Measurements from ENCODE around the gene CACNB3.
"Not testable (repeated sequence)": the region's sequence is repeated elsewhere in the genome, so short reads cannot be mapped to it uniquely, and the experiment has no call there.

CACNB3 gene

DNA sequence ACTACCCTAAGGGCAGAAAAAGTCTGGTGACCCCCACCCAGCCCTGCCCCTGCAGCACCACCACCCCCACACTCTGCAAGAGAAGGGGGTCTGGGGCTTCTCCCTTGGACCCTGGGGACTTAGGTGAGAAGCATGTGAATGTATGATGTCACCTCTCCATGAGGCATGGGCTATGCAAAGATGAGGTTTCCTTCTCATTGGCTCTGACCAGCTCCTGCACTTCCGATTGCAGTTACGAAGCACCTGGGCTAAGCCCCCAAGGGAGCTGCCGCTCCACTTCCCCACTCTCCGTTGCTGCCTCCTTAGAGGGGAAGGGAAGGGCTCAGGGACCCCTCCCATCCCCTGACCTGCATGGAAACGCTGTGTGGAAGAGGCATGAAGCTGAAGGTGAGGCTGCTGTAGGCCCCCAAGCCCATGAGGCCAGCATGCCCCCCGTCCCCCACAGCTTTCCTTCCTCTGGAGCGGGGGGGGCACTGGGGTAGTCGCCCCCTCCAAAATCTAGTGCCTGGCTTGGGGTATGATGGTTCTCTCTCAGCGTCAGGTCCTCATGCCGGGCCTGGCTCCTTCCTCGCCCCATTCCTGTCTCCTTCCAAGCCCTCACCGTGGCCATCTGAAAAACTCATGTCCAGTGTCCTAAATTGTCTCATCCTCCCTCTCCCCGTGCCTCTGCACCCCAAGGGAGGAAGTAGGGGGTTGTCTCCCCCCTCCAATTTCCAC, 39.1 kb downstream of the CACNB3 start:
- DNase-seq: no peak

DNA sequence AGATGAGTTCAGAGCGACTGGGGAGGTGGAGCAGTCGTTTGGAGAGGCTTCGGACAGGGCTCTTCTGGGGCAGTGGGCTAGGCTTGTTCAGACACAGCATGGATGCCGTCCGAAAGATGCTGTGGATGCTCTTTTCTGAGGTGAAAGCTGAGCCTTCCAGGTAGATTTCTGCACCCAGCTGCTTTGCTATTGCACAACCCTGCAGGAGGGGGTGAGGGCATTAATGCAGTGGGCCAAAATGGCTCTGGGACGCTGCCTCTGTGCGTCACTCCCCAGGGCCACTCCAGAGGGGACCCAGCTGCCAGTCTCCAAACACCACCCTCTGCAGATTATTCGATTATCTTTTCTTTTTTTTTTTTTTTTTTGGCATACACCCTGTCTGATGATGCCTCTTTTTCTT, 39.7 kb downstream of the CACNB3 start:
- DNase-seq: no peak

- no peak for DNase-seq
Measured at GRCh38 chr12:48859607-48860006, 41.3 kb downstream of the CACNB3 start.

GRCh38 chr12:48860236-48860635, 41.9 kb downstream of the CACNB3 start:
- DNase-seq: not testable (repeated sequence)

GRCh38 chr12:48861111-48861510, 42.8 kb downstream of the CACNB3 start:
- no peak for DNase-seq

DNA sequence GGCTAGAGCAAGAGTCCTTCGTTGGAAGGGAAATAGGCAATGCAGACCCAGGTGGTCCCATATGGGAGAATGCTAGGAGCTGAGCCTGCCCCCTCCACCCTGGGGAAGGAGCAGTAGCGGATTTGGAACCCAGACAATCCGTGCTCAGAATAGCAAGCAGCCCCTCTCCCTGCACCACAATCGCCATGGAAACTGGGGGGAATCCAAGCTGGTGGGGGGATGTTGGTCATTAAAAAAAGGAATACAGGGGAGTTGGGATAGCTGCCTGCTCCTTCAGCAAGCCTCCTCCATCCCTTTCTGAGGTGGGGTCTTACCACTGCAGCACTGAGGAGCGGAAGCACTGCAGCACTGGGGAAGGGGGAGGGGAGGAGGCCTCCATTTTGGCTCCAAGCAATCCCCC, 44.5 kb downstream of the CACNB3 start:
- no peak for DNase-seq

DNA sequence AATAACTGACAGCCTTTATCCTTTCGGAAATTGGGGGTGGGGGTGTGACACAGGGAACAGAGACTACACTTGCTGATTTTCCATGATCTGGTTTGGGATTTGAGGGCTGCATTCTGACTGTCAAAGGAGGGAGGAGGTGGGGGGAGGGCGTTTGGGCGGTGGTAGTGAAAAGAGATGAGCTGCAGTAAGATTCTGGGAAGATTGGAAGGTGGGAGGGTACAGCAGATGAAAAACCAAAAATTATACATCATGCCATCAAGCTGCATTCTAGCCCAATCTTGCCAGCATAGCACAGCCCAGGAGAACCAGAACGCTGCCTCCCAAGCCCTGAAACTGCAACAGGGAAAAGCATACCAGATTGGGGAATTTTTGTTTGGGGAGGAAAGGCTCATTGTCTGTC, 45.0 kb downstream of the CACNB3 start:
- no peak for DNase-seq

DNA sequence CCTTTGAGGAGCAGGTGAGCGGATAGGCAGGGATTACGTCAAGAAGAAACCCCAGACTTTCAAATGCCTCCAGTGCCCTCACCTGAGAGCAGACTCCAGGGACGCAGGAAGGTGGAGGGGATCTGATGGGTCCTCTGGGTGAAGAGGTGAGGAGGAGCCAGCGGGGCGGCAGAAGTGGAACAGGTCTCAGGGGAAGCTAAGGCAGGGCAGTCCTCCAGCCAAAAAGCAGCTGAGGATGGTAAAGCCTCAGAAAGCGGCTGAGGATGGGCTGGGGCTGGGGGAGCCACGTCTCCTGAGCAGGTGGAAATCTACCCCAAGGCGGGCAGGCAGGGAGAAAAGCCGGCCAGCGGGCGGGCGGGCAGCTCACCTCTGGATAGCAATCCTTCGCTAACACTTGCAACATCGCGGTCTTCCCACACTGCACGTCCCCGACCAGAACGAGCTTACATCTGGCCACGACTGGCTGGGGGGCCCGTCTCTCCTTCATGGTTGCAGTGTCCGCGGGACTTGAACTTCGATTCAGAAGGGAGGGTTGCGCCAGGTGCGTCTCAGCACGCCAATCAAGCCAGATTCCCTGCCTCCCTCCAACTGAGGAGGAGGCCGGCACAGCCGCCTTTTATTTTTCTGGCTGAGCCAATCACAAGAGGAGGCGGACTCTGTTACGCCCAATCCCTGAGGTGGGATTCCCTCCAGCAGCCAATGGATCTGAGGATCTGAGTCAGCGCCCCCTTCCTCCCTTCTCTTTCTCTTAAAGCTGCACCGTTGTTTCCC, 47.2 kb downstream of the CACNB3 start, which contains the start of gene RND1:
Gene RND1, minus strand, starts transcription at position 590 of the 771 bp plus-strand sequence. Its CDS starts 103 bp downstream, at position 487.
- DNase-seq: peak; percentile 79

DNA sequence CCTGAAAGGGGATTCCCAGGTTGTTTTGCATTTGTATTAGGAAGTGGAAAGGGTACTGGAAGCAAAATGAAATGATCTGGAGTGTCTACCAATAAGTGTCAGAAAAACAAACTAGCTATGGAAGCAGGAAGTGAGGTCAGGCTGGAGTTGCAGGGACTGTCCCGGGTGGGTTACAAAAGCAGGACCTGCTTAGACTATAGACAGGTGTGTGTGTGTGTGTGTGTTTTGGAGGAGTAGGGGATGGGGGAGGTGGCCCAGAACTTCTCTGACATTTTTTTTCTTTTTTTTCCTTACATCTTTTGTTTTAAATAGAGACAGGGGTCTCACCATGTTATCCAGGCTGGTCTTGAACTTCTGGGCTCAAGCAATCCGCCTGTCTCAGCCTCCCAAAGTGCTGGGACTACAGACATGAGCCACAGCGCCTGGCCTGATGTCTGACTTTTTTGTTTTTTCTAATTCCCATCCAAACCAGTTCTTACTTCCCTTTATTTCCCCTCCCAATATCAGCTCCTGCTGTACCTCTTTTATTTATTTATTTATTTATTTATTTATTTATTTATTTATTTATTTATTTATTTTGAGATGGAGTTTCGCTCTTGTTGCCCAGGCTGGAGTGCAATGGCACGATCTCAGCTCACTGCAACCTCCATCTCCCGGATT, 47.9 kb downstream of the CACNB3 start:
- DNase-seq: peak; percentile 10

DNA sequence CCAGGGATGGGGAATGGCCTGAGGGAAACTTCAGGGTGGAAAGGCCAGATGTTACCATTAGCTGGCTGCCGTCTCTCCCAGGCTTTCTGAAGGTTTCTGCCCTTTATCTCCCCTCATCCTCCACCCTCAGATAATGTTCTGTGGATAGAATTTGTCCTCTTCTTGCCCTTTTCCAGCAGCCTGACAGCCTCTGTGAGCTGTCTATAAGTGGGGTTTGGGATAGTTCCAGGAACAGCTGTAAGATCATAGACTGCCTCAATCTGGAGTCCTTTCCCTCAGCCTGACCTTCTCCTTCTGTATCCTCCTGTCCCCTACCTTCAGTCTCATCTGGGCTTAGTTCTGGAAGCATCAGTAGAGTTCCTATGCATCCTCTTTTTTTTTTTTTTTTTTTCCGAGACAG, 50.2 kb downstream of the CACNB3 start:
- no peak for DNase-seq

DNA sequence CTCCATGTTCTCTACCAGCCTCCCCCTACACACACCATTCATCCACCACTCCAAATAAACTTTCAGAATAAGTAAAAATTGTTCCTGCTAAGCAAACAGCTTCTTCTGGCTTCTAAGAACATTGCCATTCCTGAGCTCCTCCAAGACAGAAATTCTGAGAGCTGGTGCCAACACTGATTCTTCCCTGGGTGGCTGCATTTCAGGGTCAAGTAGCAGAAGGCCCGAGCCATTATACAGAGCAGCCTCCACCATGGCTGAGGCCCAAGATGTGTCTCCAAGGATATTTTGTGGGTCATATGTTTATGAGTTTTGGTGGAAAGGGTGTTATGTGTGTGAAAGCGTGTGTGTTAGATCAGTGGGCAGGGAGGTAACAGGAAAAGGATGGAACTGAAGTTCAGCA, 50.9 kb downstream of the CACNB3 start:
- no peak for DNase-seq

DNA sequence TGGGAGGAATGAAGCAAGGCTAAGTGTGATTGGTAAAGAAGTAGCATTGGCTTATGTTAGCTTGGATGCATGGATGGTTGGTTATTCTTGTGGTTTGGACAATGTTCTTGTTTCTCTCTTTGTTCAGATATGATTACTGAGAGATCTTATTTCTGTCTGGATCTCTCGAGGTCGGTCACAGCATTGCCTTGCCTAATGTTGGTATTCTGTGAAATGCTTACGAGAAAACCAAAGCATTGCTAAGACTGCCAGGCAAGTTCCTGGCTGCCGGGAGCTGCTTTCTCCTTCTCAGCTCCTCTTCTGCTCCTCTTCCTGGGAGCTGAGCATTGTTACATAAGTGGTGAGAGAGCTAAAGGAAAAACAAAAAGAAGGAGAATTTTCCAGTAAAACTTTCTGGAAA, 54.8 kb downstream of the CACNB3 start:
- no peak for DNase-seq

DNA sequence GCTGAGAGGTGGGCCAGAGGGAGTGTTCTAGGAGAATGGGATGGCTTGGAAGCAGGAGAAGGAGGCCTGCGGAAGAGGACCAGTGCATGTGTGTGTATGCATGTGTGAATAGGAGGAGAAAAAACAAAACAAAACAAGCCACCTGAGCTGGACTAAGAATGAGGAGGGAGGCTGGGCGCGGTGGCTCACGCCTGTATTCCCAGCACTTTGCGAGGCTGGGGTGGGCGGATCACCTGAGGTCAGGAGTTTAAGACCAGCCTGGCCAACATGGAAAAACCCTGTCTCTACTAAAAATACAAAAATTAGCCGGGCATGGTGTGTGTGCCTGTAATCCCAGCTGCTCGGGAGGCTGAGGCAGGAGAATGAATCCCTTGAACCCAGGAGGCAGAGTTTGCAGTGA, 55.2 kb downstream of the CACNB3 start:
- DNase-seq: not testable (repeated sequence)

DNA sequence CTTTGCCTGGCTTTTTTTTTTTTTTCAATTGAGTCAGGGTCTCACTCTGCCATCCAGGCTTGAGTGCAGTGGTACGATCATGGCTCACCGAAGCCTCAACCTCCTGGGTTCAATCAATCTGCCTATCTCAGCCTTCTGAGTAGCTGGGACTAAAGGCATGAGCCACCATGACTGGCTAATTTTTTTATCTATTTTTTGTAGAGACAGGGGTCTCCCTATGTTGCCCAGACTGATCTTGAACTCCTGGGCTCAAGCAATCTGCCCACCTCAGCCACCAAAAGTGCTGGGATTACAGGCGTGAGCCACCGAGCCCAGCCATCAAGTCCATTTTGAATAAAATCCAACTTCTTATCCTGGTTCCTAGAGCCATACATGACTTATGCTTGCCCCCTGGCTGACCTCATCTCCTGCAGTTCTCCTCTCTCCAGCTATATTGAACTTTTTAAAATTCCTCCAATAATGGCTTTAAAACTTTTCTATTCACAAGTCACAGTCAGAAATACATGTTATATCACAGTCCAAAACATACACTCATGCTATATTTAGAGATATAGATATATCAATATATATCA, 57.7 kb downstream of the CACNB3 start:
- no peak for DNase-seq
